GM19240 (cell line): ENCODE results near the gene RUFY1.
A peak's percentile ranks its signal among the peaks of the same experiment; 100 is the strongest.
"Not testable (repeated sequence)": the region's sequence is repeated elsewhere in the genome, so short reads cannot be mapped to it uniquely, and the experiment has no call there.

Source experiments
- DNase-seq: peaks from one replicate; pipeline ENCODE4 v3.0.0; 2011; ENCODE audit warnings: low spot score; ENCODE audit not compliant: insufficient read length

RUFY1 gene

DNA sequence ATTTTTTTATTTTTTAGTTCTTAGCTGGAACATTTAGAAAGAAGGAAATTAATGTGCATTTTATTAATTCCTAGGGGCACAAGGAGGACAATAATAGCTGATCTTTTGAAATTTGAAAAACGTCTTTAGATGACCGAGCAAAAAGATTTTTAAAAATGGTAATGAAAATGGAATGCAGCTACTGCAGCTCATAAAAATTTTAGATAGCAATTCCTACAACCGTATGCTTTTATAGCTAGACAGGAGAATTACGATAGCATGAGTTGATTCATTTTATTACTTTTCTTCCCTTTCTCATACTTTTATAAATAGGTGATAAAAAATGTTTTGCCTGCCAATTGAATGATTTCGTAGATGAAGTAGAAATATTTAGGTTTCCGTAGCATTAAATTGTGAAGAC, 13.7 kb upstream of the RUFY1 start:
- no peak for DNase-seq

DNA sequence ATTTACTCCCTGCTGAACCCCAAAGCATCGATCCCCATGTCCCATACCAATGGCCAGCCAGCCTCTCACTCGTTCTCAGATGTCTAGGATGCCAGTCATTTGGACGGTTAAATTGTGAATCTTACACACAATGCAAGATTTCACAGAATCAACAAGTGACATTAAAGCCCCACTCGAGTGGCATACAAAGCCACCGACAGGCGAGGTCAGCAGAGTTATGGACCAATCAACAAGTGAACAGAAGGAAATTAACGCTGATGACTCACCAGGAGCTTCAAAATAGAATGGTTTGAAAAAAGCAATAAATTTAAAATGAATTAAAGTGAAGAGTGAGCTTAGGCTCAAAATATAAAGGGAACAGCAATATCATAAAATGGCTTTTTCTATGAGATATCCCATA, 8.2 kb upstream of the RUFY1 start:
- DNase-seq, result no peak

GRCh38 chr5:179543275-179543674, 7.1 kb upstream of the RUFY1 start:
- not testable (repeated sequence) for DNase-seq

DNA sequence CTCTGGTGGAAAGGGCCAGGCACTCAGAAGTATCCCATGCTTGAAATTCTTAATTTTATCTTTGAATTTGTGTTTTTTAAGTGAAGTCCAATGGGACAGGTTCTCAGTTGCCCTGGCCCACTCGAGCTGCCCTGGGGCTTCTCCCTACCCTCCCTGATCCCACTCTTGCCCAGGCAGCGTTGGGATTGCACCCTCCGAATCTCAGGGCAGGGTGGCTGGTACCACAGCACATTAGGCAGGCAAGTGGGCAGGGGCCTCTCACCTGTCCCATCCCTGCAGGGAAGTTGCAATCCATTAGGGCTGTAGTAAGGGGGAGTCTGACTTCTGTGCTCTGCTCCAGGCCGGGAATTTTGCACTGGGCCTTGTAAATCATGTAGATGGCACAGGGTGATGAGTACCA, 2.7 kb downstream of the RUFY1 start:
- DNase-seq, result no peak

- no peak for DNase-seq
Measured at GRCh38 chr5:179553875-179554274, 3.5 kb downstream of the RUFY1 start.

DNA sequence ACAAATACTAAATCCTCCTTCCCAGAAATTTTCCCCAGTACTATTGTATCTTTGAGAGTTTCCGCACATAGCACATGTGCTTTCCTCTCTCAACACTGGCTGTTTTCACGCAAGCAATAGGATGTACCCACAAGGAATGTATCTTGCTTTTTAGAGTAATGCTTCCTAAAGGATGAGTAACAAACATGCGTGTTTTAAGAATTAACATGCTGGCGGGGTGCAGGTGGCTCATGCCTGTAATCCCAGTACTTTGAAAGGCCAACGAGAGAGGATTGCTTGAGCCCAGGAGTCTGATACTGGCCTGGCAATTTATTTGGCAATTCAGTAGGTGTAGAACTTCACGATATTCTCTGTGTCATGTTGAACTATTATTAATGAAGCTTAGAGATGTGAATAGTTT, 4.6 kb downstream of the RUFY1 start:
- DNase-seq, result no peak

DNA sequence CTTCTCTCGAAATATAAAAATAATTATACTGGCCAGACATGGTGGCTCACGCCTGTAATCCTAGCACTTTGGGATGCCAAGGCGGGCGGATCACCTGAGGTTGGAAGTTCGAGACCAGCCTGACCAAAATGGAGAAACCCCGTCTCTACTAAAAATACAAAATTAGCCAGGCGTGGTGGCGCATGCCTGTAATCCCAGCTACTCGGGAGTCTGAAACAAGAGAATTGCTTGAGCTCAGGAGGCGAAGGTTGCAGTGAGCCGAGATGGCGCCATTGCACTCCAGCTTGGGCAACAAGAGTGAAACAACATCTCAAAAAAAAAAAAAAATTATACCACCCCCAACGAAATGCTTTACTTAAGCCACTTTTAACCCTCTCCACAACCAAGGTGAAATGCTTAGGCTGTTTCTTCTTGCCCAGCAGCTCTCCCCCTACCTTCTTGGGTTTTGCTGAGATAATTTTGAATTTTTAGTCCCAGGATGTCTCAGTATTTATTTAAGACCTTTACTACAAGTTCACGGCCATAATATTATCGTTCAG, 8.0 kb downstream of the RUFY1 start:
- not testable (repeated sequence) for DNase-seq

GRCh38 chr5:179558932-179559283, 8.6 kb downstream of the RUFY1 start:
- no peak for DNase-seq

DNA sequence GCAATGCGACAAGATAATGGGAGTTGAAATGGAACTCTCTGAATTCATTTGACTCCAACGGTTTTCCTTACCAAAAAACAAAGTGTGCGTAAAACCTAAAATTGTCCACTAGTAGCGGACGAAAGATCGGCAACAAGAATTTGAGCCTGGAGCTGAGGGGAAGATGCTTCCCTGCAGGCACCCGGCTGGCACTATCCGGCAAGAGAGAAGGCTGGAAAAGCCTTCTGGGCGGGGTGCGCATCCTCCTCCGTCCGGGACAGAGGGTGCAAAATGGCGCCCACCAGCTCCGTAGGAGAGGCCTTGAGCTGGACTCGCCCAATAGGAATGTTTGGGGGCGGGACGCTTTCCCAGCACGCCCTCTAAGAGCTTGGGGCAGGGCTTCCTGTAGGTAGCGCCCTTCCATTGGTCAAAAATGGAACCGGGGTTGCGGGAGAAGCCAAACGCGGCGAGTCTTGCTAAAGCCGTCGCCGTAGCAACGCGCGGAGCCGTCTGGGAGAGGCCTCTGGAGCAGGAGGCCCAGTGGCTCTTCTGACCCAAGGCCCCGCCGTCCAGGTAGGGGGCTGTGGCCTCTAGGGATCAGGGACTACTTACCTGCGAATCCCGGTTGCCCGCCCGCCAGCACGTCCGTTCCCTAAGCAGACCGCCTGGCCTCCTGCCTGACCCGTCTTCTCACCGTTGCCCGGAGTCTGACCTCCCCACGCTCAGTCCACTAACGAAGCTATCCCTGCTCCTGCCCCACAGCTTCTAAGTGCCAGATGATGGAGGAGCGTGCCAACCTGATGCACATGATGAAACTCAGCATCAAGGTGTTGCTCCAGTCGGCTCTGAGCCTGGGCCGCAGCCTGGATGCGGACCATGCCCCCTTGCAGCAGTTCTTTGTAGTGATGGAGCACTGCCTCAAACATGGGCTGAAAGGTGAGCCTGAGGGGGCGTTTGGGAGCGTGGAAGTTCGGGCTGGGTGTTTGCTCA, 9.2 kb downstream of the RUFY1 start:
- DNase-seq, result peak; percentile 53

- DNase-seq, result no peak
Measured at GRCh38 chr5:179564526-179564925, 14.2 kb downstream of the RUFY1 start.

- no peak for DNase-seq
Measured at GRCh38 chr5:179568721-179569120, 18.4 kb downstream of the RUFY1 start.

- DNase-seq, result no peak
Measured at GRCh38 chr5:179572386-179572785, 22.0 kb downstream of the RUFY1 start.

- no peak for DNase-seq
Measured at GRCh38 chr5:179577286-179577960, 27.1 kb downstream of the RUFY1 start.

DNA sequence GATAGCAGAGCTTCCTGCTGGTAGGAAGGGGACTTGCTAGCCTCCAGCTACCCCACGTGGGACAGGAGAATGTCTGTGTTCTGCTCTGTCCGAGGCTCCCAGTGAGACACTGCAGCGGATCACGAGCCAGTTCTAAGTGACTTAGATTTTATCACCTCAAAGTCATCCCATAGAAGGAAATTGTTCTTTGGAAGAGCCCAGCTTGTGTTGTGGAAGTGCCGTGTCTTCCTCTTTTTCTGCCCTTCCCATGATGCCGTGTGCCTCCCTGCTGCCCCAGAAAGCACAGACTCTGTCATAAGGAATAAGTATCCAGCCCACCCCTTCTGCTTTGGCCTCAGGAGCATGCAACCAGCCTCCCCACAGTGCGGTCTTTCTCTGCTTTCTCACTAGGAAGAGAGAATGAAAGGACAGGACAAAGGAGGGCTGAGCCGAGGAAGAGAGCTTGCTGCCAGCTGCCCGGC, 35.6 kb downstream of the RUFY1 start:
- DNase-seq, result no peak

- no peak for DNase-seq
Measured at GRCh38 chr5:179588166-179588565, 37.8 kb downstream of the RUFY1 start.

- DNase-seq, result no peak
Measured at GRCh38 chr5:179595916-179596315, 45.6 kb downstream of the RUFY1 start.

GRCh38 chr5:179596421-179596820, 46.1 kb downstream of the RUFY1 start:
- DNase-seq, result no peak

- no peak for DNase-seq
Measured at GRCh38 chr5:179599100-179599499, 48.7 kb downstream of the RUFY1 start.

DNA sequence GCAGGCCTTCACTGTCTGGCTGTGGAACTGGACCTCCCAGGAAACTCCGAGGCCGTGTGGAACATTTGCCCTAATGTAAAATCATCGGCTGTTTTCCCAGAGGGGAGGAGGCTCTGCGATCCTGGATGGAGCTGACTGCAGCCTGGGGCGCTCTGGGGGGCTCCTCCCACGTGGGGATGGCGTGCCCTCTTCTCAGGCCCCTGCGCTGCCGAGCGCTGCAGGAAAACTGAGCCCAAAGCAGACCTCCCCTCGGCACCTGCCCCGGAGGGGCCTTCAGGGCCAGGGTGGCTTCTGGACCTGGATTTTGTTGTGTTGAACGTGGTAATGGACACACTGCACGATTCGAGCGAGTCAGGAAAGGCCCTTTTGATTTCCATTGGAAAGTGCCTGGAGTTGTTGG, 49.2 kb downstream of the RUFY1 start:
- DNase-seq, result no peak

GRCh38 chr5:179599973-179600372, 49.6 kb downstream of the RUFY1 start:
- no peak for DNase-seq

DNA sequence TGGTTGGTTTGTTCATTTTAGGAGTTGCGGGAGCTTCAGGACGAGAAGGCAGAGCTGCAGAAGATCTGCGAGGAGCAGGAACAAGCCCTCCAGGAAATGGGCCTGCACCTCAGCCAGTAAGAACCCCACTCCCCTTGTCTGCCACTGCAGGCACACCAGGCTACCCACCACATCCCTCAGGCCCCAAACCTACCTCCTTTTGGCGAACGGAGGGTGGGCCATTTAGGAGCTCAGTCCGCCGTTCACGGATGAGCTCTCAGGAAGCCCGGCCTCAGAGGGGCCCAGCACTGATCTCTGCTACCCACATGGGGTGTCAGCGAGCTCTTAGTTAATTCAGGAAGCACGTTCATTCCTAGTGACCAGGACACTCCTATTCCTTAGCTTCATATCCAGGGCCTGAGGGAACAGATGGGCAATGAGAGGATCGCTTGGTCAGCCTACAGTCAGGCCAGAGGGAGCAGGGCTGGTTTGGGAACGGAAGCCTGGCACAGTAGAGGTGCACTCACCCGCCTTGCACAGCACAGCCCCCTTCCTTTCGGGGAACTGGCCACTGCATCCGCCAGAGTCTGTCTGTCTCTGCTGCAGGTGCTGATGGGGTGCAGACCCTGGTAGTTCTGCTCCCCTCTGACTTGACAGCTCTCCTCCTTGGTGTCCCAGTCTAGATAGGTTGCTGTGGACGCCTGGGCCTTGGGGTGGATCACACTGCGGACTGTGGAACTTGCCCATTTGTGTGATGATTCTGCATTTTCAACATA, 51.7 kb downstream of the RUFY1 start:
- DNase-seq, result no peak

DNA sequence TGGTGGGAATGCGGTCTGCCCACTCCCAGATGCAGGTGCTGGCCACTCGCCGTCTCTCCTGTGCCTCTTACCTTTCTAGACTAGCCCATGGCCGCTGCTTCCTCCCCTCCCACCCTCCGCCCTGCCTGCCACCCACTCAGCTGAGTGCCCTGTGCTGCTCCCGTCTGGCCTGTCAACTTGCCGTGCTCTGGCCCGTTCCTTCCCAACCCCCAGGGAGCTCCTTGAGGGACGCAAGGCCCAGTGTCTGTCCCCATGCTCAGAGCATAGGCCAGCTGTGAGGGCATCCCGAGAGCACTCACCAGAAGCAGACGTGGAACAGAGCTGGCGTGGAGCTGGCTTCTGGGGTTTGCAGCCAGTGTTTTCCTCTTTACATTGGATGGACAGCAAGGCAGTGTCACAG, 53.0 kb downstream of the RUFY1 start:
- DNase-seq, result no peak
